GM13976 (cell line): ENCODE results near the gene OXTR.

Experiments
- DNase-seq: peaks from one replicate; pipeline ENCODE4 v3.0.0; 2012; ENCODE audit warnings: low spot score
- CTCF ChIP-seq: IDR thresholded peaks from 2 replicates; pipeline ENCODE4 v1.5.1; 2012; ENCODE audit warnings: borderline replicate concordance, mild to moderate bottlenecking; ENCODE audit not compliant: insufficient read depth; ENCODE audit errors: extremely low read depth, missing control alignments, control extremely low read depth
- in situ Hi-C: fragments of 300-500 bp; cut with MboI; formaldehyde crosslinking; loops from one replicate; pipeline ENCODE4 v1.12.0; 2022; ENCODE audit warnings: low sequenced_read_pairs, mixed read lengths, inconsistent platforms; ENCODE audit not compliant: unreplicated experiment

OXTR gene

GRCh38 chr3:8702560-8702959 lies 66.9 kb downstream of the OXTR start:
- in situ Hi-C loops: no loop called here
- DNase-seq: no peak
- no peak for TF ChIP-seq CTCF
